ENCODE measurements around the gene SYNPO2. TPM values are rescaled to one million over a fixed set of nuclear protein-coding genes. Genes with fewer than 3 reads are reported as not detected.

SYNPO2 gene
- total RNA-seq, 1 experiment from 2014 or later, result 0.28 TPM

- DNase-seq (ENCODE audit: low read depth, low spot score) (no peak), ATAC-seq (no peak)
- ChIA-PET POLR2A (no interaction called here), CTCF (no interaction called here)
- H3K9me3 ChIP-seq (ENCODE audit: control insufficient read depth, insufficient read depth, low read depth, low read length), result no peaks in the 10 kb centered on the region
- TF ChIP-seq TCF7L2 (IDR thresholded peaks at IDR 0.05; ENCODE audit: low read depth, low read length) (no peak), CTCF (IDR thresholded peaks at IDR 0.05) (peak; percentile 25; the same call in 1 of the 2 replicates)
- H3K27ac ChIP-seq (ENCODE audit: low read length), result no peak overlapping the region
- intact Hi-C loops (cut with micrococcal nuclease; ENCODE audit: unreplicated experiment), result loop anchor here (5.0 kb wide), 1 partner anchor 57 kb away; no protein-coding TSS in a partner anchor
- no peaks in the 10 kb centered on the region for H3K36me3 ChIP-seq (ENCODE audit: control insufficient read depth, insufficient read depth, low read length)
- no TSS peak for BruUV-seq (replicated peaks)
- H3K4me1 ChIP-seq (ENCODE audit: control insufficient read depth, insufficient read depth, low read length), result no peaks in the 10 kb centered on the region
- no peak overlapping the region for H3K4me3 ChIP-seq (ENCODE audit: low read depth in 2 of 2, low read length in 2 of 2)
- H3K27me3 ChIP-seq (ENCODE audit: control insufficient read depth, insufficient read depth, low read length), result no peaks in the 10 kb centered on the region
- in situ Hi-C loops (cut with HindIII; ENCODE audit: low pct_unique_long_range_greater_than_20kb, low sequenced_read_pairs), result no loop called here
These were observed 151.1 kb downstream of the SYNPO2 start for GRCh38 chr4:119039779-119040178.

- no peak overlapping the region for H3K27ac ChIP-seq (ENCODE audit: low read length)
- in situ Hi-C loops (cut with HindIII; ENCODE audit: low pct_unique_long_range_greater_than_20kb, low sequenced_read_pairs) (no loop called here), intact Hi-C loops (cut with micrococcal nuclease; ENCODE audit: unreplicated experiment) (loop anchor here (5.0 kb wide), 1 partner anchor 58 kb away; no protein-coding TSS in a partner anchor)
- ChIA-PET CTCF (no interaction called here), POLR2A (no interaction called here)
- no peaks in the 10 kb centered on the region for H3K36me3 ChIP-seq (ENCODE audit: control insufficient read depth, insufficient read depth, low read length)
- no peak overlapping the region for H3K4me3 ChIP-seq (ENCODE audit: low read depth in 2 of 2, low read length in 2 of 2)
- ATAC-seq (no peak), DNase-seq (ENCODE audit: low read depth, low spot score) (no peak)
- H3K9me3 ChIP-seq (ENCODE audit: control insufficient read depth, insufficient read depth, low read depth, low read length), result no peaks in the 10 kb centered on the region
- no peaks in the 10 kb centered on the region for H3K27me3 ChIP-seq (ENCODE audit: control insufficient read depth, insufficient read depth, low read length)
- H3K4me1 ChIP-seq (ENCODE audit: control insufficient read depth, insufficient read depth, low read length), result no peaks in the 10 kb centered on the region
- no peak for TF ChIP-seq POLR2AphosphoS5 (IDR thresholded peaks at IDR 0.05; ENCODE audit: low read depth, low read length)
- TF ChIP-seq SIN3A (IDR thresholded peaks at IDR 0.05; ENCODE audit: borderline replicate concordance, insufficient read depth, low read depth, low read length), result no peak
- TF ChIP-seq REST (IDR thresholded peaks at IDR 0.05; ENCODE audit: insufficient read depth in 1 of 2, low read depth in 2 of 2, low read length in 1 of 2), result no peak
- no peak for TF ChIP-seq TCF7L2 (IDR thresholded peaks at IDR 0.05; ENCODE audit: low read depth, low read length)
- no peak for TF ChIP-seq CTCF (IDR thresholded peaks at IDR 0.05)
- BruUV-seq (replicated peaks), result no TSS peak
These were observed 151.6 kb downstream of the SYNPO2 start for GRCh38 chr4:119040261-119040660.
